HG02759 (cell line): ENCODE results near the gene HOXB2.

Source experiments
- ATAC-seq: cut with Tn5 transposase; IDR thresholded peaks from one replicate; pipeline ENCODE4 v1.9.1; 2021; ENCODE audit warnings: mild to moderate bottlenecking, moderate library complexity; ENCODE audit not compliant: unreplicated experiment

Gene HOXB2

GRCh38 chr17:48545022-48545375 is at the start of gene HOXB2:
HOXB2 (minus strand) TSS chr17:48545109; CDS start chr17:48544911, 198 bp downstream.
- ATAC-seq, result no peak

DNA sequence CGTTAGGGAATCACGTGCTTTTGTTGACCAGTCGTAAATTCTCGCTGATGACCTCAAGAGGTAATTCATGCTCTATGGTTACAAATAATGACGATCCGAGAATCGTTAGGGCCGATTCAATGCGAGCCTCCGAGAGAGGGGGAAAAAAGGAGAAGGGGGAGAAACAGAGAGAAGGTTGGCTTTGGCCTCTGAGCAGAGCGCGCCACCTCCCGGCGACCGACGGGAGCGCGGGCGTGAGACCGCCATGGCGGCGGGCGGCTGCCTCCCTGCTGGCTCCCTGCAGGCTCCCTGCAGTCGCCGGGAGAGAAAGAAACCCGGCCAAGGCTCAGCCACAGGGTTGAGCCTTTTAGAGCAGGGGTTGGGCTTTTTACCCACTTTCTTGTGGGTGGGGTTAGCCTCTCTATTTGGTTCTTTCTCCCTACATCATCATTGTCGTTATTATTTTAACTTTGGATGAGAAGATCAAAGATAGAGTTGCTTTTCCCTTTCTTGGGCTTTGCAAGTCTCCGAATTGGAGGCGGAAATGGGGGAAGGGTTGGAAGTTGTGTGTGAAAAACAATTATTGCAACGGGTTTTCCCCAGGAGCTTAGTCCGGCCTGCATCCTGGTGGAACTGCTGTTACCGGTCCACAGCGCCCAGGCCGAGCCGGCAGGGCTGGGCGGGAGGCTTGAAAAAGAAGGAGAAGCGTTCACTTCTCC is 49.1 kb upstream of the HOXB2 start:
- ATAC-seq, result no peak

DNA sequence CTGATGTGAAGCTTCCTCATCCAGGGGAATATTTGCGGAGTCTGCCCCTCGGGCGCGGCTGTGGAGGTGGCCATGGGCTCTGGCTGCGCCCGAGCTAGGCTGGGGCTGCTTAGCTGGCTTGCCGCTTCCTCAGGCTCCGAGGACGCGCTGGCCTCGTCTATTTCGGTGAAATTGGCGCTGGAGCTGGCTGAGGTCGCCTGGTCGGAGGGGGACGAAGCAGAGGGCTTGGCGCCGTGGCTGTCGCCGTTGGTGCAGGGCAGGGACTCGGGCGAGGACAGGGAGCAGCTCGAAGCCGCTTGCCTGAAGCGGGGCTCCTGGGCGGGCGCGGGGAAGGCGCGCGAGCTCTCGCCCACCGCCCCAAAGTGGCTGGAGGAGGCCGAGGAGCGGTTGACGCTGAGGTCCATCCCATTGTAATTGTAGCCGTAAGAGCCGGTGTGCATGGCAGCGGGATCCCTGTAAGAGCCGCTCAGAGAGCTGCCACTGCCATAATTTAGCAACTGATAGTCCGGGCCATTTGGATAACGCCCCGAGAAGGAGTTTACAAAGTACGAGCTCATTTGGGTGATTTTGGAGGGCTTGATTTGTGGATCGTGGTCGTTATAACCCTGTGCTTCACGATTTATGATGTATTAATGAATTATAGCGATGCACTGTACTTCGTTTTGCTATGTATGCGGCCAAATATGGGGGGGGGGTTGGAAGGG is 48.4 kb upstream of the HOXB2 start, which contains the start of gene HOXB5:
TSS of gene HOXB5 (minus strand) at position 654 of the 704 bp plus-strand sequence. CDS start at position 557, 97 bp downstream.
- no peak for ATAC-seq

- ATAC-seq, result no peak
These were observed 47.7 kb upstream of the HOXB2 start for GRCh38 chr17:48592577-48592976.

DNA sequence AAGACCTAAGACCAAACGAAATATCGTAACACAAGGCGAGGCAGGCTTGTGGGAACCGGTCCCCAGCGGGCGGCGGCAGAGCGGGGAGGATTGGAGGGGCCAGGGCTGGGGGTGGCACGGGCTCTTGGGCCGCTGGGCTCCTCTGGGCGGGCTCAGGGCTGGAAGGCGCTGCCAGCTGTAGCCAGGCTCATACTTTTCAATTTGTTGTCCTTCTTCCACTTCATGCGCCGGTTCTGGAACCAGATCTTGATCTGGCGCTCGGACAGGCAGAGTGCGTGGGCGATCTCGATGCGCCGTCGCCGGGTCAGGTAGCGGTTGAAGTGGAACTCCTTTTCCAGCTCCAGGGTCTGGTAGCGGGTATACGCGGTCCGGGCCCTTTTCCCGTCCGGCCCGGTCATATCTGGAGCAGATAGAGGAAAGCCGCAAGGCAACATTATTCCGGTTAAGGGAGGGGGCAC is 47.2 kb upstream of the HOXB2 start:
- ATAC-seq, result no peak

DNA sequence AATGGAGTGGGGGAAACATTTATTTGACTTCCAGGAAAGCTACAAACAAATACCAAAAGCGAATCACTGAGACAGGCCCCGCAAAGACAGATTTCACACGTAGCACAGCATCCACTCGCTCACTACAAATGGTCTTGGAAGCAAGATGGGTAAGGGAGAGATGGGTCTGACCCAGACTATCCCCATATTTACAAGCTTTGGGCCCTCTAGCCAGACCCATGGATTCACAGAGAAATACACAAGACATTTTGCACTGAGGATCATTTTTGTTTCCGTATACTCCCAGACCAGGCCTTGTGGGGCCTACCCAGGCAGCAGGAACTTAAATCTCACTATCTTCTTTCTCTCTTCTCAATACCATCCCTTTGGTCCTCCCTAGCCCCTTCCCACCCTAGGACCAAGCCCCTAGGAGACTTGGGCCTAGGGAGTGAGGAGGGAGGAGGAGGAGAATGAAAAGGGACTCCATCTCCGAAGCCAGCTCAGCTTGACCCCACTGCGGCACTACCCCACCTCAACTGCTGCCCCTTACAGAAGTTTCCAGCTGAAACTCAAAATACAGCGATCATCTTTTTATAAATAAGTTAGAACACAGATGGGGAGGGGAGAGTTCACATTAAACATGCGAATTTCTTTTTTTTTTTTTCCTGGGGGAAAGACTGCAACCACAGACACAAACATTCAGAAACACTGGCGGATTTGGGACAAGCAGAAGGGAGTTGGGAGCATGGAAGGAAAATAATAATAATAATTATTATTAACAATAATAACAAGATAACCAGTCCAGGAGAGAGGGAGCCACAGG is 46.5 kb upstream of the HOXB2 start:
- no peak for ATAC-seq

DNA sequence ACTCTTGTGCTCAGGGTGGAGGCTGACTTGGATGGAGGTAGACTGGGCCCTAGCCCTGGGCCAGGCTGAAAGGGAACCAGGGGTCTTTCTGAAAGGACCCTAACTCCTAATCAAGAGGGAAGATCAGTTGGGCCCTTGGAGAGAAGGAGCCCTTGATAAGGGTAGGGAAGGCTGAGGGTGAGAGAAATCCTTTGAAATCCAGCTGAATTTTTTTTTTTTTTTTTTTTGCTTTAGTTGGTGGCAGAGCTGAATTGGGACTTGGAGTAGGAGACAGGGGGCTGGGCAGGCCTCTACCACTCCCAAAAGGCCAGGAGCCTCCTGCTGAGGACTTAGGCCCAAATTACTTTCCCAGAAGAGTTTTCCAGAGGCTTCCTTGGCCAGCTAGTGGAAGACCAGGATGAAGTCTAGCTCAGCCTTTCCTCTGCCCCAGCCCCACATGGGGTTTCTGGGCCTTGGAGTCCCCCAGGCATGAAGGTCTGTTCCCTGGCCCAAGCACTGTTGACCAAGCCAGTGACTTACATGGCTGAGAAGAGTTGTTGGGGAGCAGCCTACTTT is 45.8 kb upstream of the HOXB2 start:
- ATAC-seq, result no peak

GRCh38 chr17:48589831-48590606 is 45.1 kb upstream of the HOXB2 start, which contains the start of gene HOXB3:
HOXB3 (minus strand) TSS chr17:48590241; CDS start chr17:48552474, 37,767 bp downstream.
- no peak for ATAC-seq

GRCh38 chr17:48589060-48589830 is 44.3 kb upstream of the HOXB2 start:
- ATAC-seq, result no peak

DNA sequence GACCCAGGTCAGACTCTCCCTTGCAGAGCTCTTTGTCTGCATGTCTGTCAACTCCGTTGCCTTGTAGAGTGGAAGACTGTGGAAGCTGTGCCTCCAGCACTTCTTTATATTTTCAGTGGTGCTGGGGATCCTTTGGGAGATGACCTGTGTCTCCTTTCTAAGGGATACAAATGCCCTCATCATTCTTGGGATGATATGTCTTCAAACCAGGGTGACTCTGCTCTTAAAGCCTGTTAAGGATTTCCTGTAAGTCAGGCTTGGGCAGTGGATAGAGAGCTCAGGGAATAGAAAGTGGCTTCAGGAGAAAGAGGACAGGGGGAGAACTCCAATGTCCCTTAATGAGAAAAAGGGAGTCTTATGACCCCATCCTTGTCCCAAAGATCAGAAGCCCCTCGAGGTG is 43.6 kb upstream of the HOXB2 start:
- no peak for ATAC-seq

- ATAC-seq, result no peak
These were observed 43.1 kb upstream of the HOXB2 start for GRCh38 chr17:48588074-48588415.

- no peak for ATAC-seq
These were observed 42.6 kb upstream of the HOXB2 start for GRCh38 chr17:48587276-48588073.

GRCh38 chr17:48586355-48587258 is 41.7 kb upstream of the HOXB2 start:
- no peak for ATAC-seq

DNA sequence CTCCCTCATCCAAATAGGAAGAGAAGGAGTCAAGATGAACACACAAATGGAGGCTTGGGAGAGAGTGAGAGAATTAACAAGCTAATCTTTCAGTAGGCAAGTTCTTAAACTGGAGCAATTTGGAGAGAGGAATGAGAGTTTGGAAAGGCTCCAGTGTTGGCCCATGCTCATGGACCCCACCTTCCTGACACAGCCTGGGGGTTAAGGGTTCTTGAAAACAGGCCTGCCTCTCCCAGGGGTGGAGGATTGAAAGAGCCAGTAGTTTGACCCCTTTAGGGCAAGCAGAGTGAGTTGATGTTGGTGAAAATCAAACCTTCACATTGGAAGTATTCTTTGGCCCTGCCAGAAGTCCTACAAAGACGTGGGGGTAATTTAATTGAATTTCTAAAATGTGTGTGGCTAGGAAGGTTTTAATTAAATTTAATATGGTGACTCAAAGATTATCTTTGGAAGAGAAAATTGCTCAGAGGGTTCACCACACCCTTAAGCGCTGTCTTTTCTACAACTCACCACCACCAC is 39.4 kb upstream of the HOXB2 start:
- ATAC-seq, result no peak

- ATAC-seq, result no peak
These were observed 38.9 kb upstream of the HOXB2 start for GRCh38 chr17:48583708-48584222.

GRCh38 chr17:48582750-48583069 is 37.8 kb upstream of the HOXB2 start:
- no peak for ATAC-seq

DNA sequence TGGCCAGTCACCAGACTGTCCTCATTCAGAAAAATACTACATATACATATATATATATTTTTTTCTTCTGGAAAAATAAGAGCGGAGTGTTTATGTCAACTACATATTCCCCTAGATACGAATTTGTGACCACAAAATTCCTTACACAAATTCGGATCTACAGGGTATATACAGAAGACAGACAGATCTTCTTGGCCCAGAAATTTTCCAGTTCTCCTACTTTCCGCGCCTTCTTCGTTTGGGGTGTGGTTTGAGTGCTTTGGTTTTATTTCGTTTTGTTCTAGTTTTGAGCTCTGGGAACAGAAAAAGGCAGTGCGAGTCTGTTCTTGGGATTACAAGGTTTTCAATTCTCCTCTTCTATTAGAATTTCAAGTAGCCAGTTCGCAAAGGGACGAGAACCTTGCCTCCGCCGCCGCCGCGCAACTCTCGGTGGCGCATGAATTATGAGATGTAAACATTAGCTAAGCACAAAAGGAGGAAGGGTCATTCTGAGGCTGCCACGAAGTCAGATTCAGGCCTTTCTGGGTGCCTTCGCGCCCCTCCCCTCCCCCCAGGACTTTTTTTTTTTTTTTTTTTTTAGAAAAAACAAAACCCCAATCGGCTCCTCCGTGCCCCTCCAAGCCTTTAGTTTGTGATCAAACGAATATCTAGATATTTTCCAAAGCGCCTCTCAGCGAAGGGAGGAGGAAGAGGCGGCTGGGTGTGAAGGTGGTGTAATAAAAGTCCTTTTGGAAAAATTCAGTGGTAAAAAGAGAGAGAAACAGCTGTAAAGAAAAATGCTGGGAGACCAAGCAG is 35.0 kb upstream of the HOXB2 start:
- no peak for ATAC-seq
